Activated B cell treated with CpG ODN at 0.5 μM for 24 hours (primary cell): ENCODE measurements around the gene SLC41A3. TPM values are rescaled to one million over a fixed set of nuclear protein-coding genes. Genes with fewer than 3 reads are reported as not detected.

Experiments
- ATAC-seq: fragments of 200-7000 bp; cut with Tn5 transposase; one replicate; pipeline ENCODE4 v1.10.0; 2021; ENCODE audit warnings: low read depth, mild to moderate bottlenecking, moderate library complexity
- CTCF ChIA-PET: fragments of 350-600 bp; sonication (Branson Sonifier 250); formaldehyde crosslinking; loops from one replicate; lab custom pipeline; 2021; ENCODE audit warnings: antibody characterized with exemption; lab: Charles Lee
- POLR2A ChIA-PET: fragments of 350-600 bp; sonication (Branson Sonifier 250); formaldehyde crosslinking; loops from one replicate; lab custom pipeline; 2021; ENCODE audit warnings: antibody characterized with exemption; lab: Charles Lee
- DNase-seq: peaks from one replicate; pipeline ENCODE4 v3.0.0; 2022
- H3K27ac Mint-ChIP-seq: one replicate; pipeline ENCODE4 v1.8.0; 2020; ENCODE audit warnings: mixed read lengths
- H3K27me3 Mint-ChIP-seq: one replicate; pipeline ENCODE4 v1.8.0; 2021; ENCODE audit warnings: mixed read lengths
- H3K36me3 Mint-ChIP-seq: one replicate; pipeline ENCODE4 v1.8.0; 2021; ENCODE audit warnings: low read depth, mixed read lengths
- H3K4me1 Mint-ChIP-seq: one replicate; pipeline ENCODE4 v1.8.0; 2021; ENCODE audit warnings: mixed read lengths
- H3K4me3 Mint-ChIP-seq: one replicate; pipeline ENCODE4 v1.8.0; 2020; ENCODE audit warnings: mild to moderate bottlenecking, mixed read lengths
- H3K9me3 Mint-ChIP-seq: one replicate; pipeline ENCODE4 v1.8.0; 2020; ENCODE audit warnings: mixed read lengths
- intact Hi-C: fragments of 100-400 bp; cut with micrococcal nuclease; formaldehyde crosslinking; loops from one replicate; pipeline ENCODE4 v1.15.1; 2024
- total RNA-seq: library from RNA; stranded (reverse); gene quantifications from 2 replicates; pipeline ENCODE4 v1.2.3, GENCODE V29; 2022
- TF ChIP-seq, protein P1 (sequence below): fragments of 200-600 bp; IDR thresholded peaks from one replicate; pipeline ENCODE4 v1.8.0; 2022; ENCODE audit warnings: antibody characterized with exemption, mild to moderate bottlenecking

Gene SLC41A3
- total RNA-seq, 1 donor from 2014 or later = 36.2 TPM

GRCh38 chr3:125961289-125961589 lies 122.7 kb downstream of the SLC41A3 start:
- Mint-ChIP-seq H3K27ac (no peak overlapping the region), H3K4me3 (no peak overlapping the region), H3K9me3 (peaks cover 2% of the 10 kb centered on the region), H3K27me3 (peaks cover 20% of the 10 kb centered on the region), H3K36me3 (no peaks in the 10 kb centered on the region), H3K4me1 (no peaks in the 10 kb centered on the region)
- TF ChIP-seq, protein P1, sequence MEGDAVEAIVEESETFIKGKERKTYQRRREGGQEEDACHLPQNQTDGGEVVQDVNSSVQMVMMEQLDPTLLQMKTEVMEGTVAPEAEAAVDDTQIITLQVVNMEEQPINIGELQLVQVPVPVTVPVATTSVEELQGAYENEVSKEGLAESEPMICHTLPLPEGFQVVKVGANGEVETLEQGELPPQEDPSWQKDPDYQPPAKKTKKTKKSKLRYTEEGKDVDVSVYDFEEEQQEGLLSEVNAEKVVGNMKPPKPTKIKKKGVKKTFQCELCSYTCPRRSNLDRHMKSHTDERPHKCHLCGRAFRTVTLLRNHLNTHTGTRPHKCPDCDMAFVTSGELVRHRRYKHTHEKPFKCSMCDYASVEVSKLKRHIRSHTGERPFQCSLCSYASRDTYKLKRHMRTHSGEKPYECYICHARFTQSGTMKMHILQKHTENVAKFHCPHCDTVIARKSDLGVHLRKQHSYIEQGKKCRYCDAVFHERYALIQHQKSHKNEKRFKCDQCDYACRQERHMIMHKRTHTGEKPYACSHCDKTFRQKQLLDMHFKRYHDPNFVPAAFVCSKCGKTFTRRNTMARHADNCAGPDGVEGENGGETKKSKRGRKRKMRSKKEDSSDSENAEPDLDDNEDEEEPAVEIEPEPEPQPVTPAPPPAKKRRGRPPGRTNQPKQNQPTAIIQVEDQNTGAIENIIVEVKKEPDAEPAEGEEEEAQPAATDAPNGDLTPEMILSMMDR = no peak
- intact Hi-C loops = no loop called here
- ATAC-seq (no peak), DNase-seq (no peak)
- ChIA-PET POLR2A (no interaction called here), CTCF (no interaction called here)

DNA sequence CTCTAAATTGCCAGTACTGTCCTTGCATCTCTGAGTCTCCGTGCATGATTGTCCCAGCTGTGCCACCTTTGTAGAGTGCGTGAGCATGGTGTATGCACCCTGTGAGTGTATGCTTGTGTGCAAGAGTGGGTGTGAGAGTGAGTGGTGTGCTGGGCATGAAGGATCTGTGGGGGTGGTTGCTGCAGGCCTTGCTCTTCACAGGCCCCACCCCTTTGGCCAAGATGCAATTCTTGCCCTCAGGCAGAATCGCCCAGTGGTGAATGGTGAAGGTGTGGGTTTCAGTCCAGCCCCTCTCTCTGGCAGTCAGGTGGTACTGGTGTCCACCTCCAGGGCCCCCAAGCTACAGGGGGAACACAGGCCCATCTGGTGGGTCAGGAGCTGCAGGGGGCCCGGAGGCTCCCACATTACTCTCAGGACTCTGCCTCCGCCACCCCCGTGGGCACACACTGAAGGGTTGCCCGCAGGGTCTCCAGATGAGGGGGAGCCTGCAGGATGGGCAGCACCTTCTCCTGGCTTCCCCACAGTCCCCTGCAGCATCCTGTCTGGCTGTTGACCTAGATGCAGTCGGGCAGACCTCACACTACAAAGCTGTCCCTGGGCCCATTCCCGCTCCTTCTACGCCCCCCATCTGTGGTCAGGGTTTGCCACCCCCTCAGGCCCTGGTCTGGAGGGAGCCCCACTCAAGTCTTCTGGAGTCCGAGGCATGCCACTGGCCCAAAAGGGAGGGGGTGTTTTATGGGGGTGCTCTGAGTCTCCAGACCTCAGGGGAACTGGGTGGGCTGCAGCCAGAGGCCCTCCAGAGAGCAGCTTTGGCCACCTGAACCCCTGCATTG lies 123.3 kb downstream of the SLC41A3 start:
- Mint-ChIP-seq H3K4me1 (no peaks in the 10 kb centered on the region), H3K27me3 (peaks cover 20% of the 10 kb centered on the region), H3K27ac (no peak overlapping the region), H3K9me3 (peaks cover 2% of the 10 kb centered on the region), H3K36me3 (no peaks in the 10 kb centered on the region), H3K4me3 (no peak overlapping the region)
- ATAC-seq = no peak
- intact Hi-C loops = no loop called here
- ChIA-PET POLR2A (no interaction called here), CTCF (no interaction called here)
- TF ChIP-seq, protein P1 = no peak
- DNase-seq = no peak

- CTCF ChIA-PET = no interaction called here
- Mint-ChIP-seq H3K4me3 (no peak overlapping the region), H3K36me3 (no peaks in the 10 kb centered on the region), H3K27me3 (peaks cover 22% of the 10 kb centered on the region), H3K9me3 (peaks cover 2% of the 10 kb centered on the region), H3K27ac (no peak overlapping the region), H3K4me1 (peaks cover 2% of the 10 kb centered on the region)
- intact Hi-C loops = no loop called here
- POLR2A ChIA-PET = no interaction called here
- TF ChIP-seq, protein P1 = no peak
- ATAC-seq (no peak), DNase-seq (no peak)
These were observed 123.9 kb downstream of the SLC41A3 start for GRCh38 chr3:125960066-125960424.

DNA sequence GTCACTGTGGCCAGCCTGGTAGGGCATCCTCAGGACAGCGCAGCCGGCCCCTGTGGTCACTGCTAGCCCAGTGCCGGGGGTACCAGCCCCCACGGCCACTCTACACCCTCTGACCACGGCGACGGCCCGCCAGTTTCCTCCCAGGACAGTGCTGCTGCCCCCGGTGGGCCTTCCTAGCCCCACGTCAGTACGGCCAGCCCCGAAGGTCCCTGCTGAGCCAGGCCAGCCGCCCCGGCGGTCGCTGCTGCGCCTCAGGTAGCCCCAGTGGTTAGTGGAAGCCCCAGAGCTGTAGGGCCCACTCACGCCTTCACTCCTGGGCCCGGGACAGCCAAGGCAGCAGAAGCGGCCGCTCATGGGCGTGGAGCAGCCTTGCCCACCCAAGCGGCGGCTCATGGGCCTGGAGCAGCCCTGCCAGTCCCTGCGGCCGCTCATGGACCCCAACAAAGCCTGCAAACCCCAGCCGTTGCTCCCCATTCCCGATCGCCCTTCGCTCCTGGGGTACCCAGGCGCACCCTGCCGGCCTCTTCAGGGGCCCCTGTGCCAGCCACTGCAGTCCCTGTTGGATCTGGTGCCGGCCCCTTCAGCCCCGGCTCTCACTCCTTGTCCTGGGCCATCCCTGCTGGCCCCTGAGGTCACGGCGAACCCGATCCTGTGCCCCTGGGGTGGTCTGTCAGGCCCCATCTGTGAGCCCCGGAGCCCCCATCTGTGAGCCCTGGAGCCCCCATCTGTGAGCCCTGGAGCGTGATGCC lies 124.4 kb downstream of the SLC41A3 start:
- POLR2A ChIA-PET = no interaction called here
- H3K27me3 Mint-ChIP-seq = peaks cover 23% of the 10 kb centered on the region
- CTCF ChIA-PET = no interaction called here
- ATAC-seq (no peak), DNase-seq (no peak)
- intact Hi-C loops = no loop called here
- H3K27ac Mint-ChIP-seq = no peak overlapping the region
- no peaks in the 10 kb centered on the region for H3K36me3 Mint-ChIP-seq
- TF ChIP-seq, protein P1 = no peak
- peaks cover 2% of the 10 kb centered on the region for H3K9me3 Mint-ChIP-seq
- H3K4me3 Mint-ChIP-seq = no peak overlapping the region
- peaks cover 2% of the 10 kb centered on the region for H3K4me1 Mint-ChIP-seq

DNA sequence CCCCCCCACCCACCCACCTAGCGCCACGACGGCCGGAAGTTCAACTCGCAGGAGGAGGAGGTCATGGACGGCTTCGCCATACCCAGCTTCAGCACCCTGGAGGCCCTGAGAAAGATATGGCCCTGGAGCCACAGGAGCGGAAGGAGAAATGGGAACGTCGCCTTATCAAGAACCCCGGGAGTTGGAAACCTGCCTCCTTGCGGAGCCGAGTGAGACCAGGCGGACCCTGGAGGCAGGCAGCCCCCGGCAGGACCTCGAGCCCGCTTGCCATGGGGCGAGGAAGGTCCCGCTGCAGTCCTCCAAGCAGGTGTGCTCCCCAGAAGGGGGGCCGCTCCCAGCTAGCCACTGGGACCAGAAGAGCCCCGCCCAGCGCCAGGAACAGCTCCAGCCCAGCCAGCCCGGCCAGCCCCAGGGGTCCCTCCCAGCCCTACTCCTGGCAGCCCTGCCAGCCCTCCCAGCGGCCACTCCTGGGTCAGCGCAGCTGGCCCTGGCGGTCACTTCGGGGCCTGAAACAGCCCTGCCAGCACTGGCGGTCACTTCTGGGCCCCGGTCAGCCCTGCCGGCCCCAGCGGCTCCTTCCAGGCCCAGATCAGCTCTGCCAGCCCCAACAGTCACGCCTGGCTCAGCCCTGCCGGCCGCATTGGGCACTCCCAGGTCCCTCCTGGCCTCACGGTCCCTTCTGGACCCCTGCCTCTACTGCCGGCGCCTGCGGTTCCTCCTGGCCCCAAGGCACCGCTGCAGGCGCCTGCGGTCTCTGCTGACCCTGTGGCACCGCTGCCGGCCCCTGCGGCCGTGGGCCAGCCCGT lies 125.2 kb downstream of the SLC41A3 start:
- POLR2A ChIA-PET = no interaction called here
- CTCF ChIA-PET = no interaction called here
- intact Hi-C loops = no loop called here
- peaks cover 2% of the 10 kb centered on the region for H3K9me3 Mint-ChIP-seq
- no peak overlapping the region for H3K27ac Mint-ChIP-seq
- H3K4me1 Mint-ChIP-seq = peaks cover 2% of the 10 kb centered on the region
- DNase-seq (no peak), ATAC-seq (no peak)
- no peak overlapping the region for H3K4me3 Mint-ChIP-seq
- TF ChIP-seq, protein P1 = no peak
- H3K27me3 Mint-ChIP-seq = peaks cover 20% of the 10 kb centered on the region
- no peaks in the 10 kb centered on the region for H3K36me3 Mint-ChIP-seq
